Measurements from ENCODE around the gene DPYD. TPM values are rescaled to one million over a fixed set of nuclear protein-coding genes. Genes with fewer than 3 reads are reported as not detected.

Gene DPYD
- total and polyA plus RNA-seq, 9 of the 15 experiments (the other 6 are each of a cell fraction or from before 2014, with no cell fraction given) = 0.03 to 0.25 (median 0.08) TPM; not detected in 2

GRCh38 chr1:97691325-97691724, 229.5 kb downstream of the DPYD start (continued):
- TF ChIP-seq E2F5 (CRISPR knock-in tag; IDR thresholded peaks at IDR 0.05) = no peak
- no peak for TF ChIP-seq TOE1 (IDR thresholded peaks at IDR 0.05; ENCODE audit: borderline replicate concordance)
- TF ChIP-seq TOE1 (CRISPR knock-in tag; IDR thresholded peaks at IDR 0.05; ENCODE audit: borderline replicate concordance, low read depth) = no peak
- TF ChIP-seq SNRNP70 (optimal IDR thresholded peaks at IDR 0.05; ENCODE audit: low read depth, low read length) = no peak
- TF ChIP-seq MCM5 (IDR thresholded peaks at IDR 0.05; ENCODE audit: low read depth) = no peak
- TF ChIP-seq E2F3 (CRISPR knock-in tag; IDR thresholded peaks at IDR 0.05) = no peak
- no peak for TF ChIP-seq IRF2 (CRISPR knock-in tag; IDR thresholded peaks at IDR 0.05)

GRCh38 chr1:97685360-97685759, 235.5 kb downstream of the DPYD start:
- intact Hi-C loops (cut with micrococcal nuclease) (no loop called here), in situ Hi-C loops (cut with MboI) (no loop called here)
- Histone ChIP-seq H3K36me3 (ENCODE audit: control insufficient read depth, insufficient read depth, low read length) (no peaks in the 10 kb centered on the region), H3K4me3 (no peak overlapping the region), H3K79me2 (ENCODE audit: control insufficient read depth, insufficient read depth, low read length) (no peaks in the 10 kb centered on the region), H3K27me3 (ENCODE audit: control insufficient read depth in 2 of 2, insufficient read depth in 2 of 2, low read length in 2 of 2) (no peaks in the 10 kb centered on the region), H3K4me2 (ENCODE audit: insufficient read depth, low read length) (no peak overlapping the region), H3K9me1 (ENCODE audit: control insufficient read depth, insufficient read depth, low read length) (no peaks in the 10 kb centered on the region), H3K9ac (ENCODE audit: insufficient read depth in 1 of 2, low read depth in 2 of 2, low read length in 2 of 2) (no peak overlapping the region), H2AFZ (ENCODE audit: low read depth, low read length) (no peak overlapping the region), H3K4me1 (replicated peaks in 1 of 2; ENCODE audit: control insufficient read depth in 2 of 2, insufficient read depth in 2 of 2, low read length in 2 of 2) (no peaks in the 10 kb centered on the region), H4K20me1 (replicated peaks; ENCODE audit: control insufficient read depth, insufficient read depth, low read length) (no peaks in the 10 kb centered on the region), H3K27ac (ENCODE audit: extremely low read depth, low read depth, low read length) (no peak overlapping the region), H3K9me3 (replicated peaks; ENCODE audit: control insufficient read depth, insufficient read depth, low read depth, low read length) (no peaks in the 10 kb centered on the region)
- no peak for TF ChIP-seq GABPB1 (CRISPR knock-in tag; IDR thresholded peaks at IDR 0.05)
- TF ChIP-seq ZNF79 (CRISPR knock-in tag; IDR thresholded peaks at IDR 0.05; ENCODE audit: low read depth) = no peak
- TF ChIP-seq FOXA1 (IDR thresholded peaks at IDR 0.05; ENCODE audit: borderline replicate concordance) = no peak
- TF ChIP-seq SMAD4 (CRISPR knock-in tag; conservative IDR thresholded peaks at IDR 0.05) = no peak
- no peak for TF ChIP-seq PML (IDR thresholded peaks at IDR 0.05; ENCODE audit: low read length)
- no peak for TF ChIP-seq ZNF75A (CRISPR knock-in tag; IDR thresholded peaks at IDR 0.05)
- ChIA-PET POLR2A (no interaction called here), CTCF (ENCODE audit: low intra/inter-chr PET ratio) (no interaction called here)
- 0% methylated on average over 2 of the region's 2 CpGs for WGBS (ENCODE audit: insufficient coverage, low coverage, missing lambda C conversion rate)
- ATAC-seq = no peak
- FAIRE-seq = no peak
- no peak for DNase-seq (ENCODE audit: extremely low read depth in 1 of 4, low spot score in 3 of 4)
- BruUV-seq (replicated peaks) = no TSS peak
